NCI-H2171 (cell line): ENCODE measurements around the gene VDAC1.
"Not testable (repeated sequence)": the region's sequence is repeated elsewhere in the genome, so short reads cannot be mapped to it uniquely, and the experiment has no call there.

Experiments
- DNase-seq: peaks from one replicate; lab custom pipeline; 2025; lab: John Stamatoyannopoulos, UW

VDAC1 gene

GRCh38 chr5:133967698-133968203 lies 37.0 kb downstream of the VDAC1 start:
- no peak for DNase-seq

GRCh38 chr5:133967124-133967523 lies 37.7 kb downstream of the VDAC1 start:
- DNase-seq, result no peak

- no peak for DNase-seq
Measured at GRCh38 chr5:133966090-133966489, 38.7 kb downstream of the VDAC1 start.

GRCh38 chr5:133963493-133964128 lies 41.2 kb downstream of the VDAC1 start:
- no peak for DNase-seq

- no peak for DNase-seq
Measured at GRCh38 chr5:133962801-133963476, 41.8 kb downstream of the VDAC1 start.

GRCh38 chr5:133962131-133962530 lies 42.6 kb downstream of the VDAC1 start:
- DNase-seq, result no peak

- DNase-seq, result no peak
Measured at GRCh38 chr5:133959643-133960042, 45.1 kb downstream of the VDAC1 start.

GRCh38 chr5:133957591-133957990 lies 47.2 kb downstream of the VDAC1 start:
- no peak for DNase-seq

GRCh38 chr5:133957080-133957479 lies 47.7 kb downstream of the VDAC1 start:
- DNase-seq, result no peak

GRCh38 chr5:133956196-133956595 lies 48.6 kb downstream of the VDAC1 start:
- DNase-seq, result not testable (repeated sequence)

GRCh38 chr5:133953568-133954145 lies 51.1 kb downstream of the VDAC1 start:
- no peak for DNase-seq

- DNase-seq, result no peak
Measured at GRCh38 chr5:133952729-133953567, 51.8 kb downstream of the VDAC1 start.

GRCh38 chr5:133950821-133951612 lies 53.8 kb downstream of the VDAC1 start:
- no peak for DNase-seq

- no peak for DNase-seq
Measured at GRCh38 chr5:133948721-133949120, 56.1 kb downstream of the VDAC1 start.

- no peak for DNase-seq
Measured at GRCh38 chr5:133947431-133947841, 57.3 kb downstream of the VDAC1 start.

- DNase-seq, result no peak
Measured at GRCh38 chr5:133945568-133945967, 59.2 kb downstream of the VDAC1 start.

GRCh38 chr5:133944263-133945185 lies 60.3 kb downstream of the VDAC1 start:
- peak; percentile 38 for DNase-seq

- no peak for DNase-seq
Measured at GRCh38 chr5:133943475-133943817, 61.3 kb downstream of the VDAC1 start.

GRCh38 chr5:133942614-133943474 lies 61.9 kb downstream of the VDAC1 start:
- no peak for DNase-seq
